HG03469 (cell line): Measurements from ENCODE around the gene BRD9.
"Not testable (repeated sequence)": the region's sequence is repeated elsewhere in the genome, so short reads cannot be mapped to it uniquely, and the experiment has no call there.

Experiments
- ATAC-seq: cut with Tn5 transposase; IDR thresholded peaks from one replicate; pipeline ENCODE4 v1.9.1; 2021; ENCODE audit warnings: mild to moderate bottlenecking, moderate library complexity, moderate number of reproducible peaks; ENCODE audit not compliant: unreplicated experiment

Gene BRD9

DNA sequence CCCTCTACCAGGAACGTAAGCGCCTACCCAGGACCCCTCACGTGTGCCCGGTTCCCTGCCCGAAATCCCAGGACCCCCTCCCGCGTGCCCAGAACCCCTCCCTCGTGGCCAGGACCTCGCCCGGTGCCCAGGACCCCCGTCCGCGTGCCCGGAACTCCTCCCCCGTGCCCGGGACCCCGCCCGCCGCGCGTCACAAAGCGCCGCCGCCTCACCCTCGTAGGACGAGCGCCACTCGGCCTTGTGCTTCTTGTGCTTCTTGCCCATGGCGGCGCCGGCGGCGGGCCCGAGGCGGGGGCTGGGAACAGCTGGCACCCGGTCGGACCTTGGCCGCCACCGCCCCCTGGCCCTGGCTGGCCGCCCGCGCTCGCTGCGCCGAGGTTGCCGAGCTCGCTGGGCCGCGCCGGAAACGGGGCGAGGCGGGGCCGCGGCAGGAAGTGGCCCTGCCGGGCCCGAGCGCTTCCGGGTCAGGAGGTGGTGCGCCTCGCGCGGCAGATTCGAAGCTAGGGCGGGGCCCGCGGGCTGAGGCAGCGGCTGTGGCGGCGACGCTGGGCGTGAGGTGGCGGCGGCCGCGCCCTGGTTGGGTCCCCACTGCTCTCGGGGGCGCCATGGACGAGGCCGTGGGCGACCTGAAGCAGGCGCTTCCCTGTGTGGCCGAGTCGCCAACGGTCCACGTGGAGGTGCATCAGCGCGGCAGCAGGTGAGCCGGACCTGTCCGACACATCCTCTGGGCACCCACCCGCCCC is at the start of gene BRD9, which contains the start of gene TRIP13:
TSS of gene BRD9 (minus strand) at position 408 of the 743 bp plus-strand sequence. CDS start at position 264, 144 bp downstream.
TSS of gene TRIP13 (plus strand) at position 491 of the 743 bp plus-strand sequence. CDS start at position 606, 115 bp downstream.
- ATAC-seq, result peak; percentile 92

DNA sequence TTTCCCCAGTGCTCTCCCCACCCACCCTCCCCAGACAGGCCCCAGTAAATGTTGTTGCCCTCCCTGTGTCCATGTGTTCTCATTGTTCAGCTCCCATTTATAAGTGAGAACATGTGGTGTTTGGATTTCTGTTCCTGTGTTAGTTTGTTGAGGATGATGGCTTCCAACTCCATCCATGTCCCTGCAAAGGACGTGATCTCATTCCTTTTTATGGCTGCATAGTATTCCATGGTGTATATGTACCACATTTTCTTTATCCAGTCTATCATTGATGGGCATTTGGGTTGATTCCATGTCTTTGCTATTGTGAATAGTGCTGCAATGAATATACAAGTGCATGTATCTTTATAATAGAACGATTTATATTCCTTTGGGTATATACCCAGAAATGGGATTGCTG is 48.1 kb upstream of the BRD9 start:
- ATAC-seq, result not testable (repeated sequence)

DNA sequence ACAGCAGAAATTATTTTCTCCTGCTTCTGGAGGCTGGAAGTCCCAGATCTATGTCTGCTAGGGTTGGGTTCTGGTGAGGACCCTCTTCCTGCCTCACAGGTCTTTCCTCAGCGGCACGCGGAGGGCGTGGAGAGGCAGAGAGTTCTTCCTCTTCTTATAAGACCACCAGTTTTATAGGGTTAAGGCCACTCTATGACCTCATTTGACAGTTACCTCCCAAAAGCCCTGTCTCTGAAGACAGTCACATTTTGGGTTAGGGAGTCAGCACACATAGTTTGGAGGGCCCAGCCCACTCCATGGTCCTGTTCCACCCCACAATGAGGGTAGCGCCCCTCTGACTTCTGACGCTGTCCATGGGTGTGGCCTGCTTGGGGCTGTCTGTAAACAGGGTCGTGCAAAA is 46.8 kb upstream of the BRD9 start:
- ATAC-seq, result no peak

DNA sequence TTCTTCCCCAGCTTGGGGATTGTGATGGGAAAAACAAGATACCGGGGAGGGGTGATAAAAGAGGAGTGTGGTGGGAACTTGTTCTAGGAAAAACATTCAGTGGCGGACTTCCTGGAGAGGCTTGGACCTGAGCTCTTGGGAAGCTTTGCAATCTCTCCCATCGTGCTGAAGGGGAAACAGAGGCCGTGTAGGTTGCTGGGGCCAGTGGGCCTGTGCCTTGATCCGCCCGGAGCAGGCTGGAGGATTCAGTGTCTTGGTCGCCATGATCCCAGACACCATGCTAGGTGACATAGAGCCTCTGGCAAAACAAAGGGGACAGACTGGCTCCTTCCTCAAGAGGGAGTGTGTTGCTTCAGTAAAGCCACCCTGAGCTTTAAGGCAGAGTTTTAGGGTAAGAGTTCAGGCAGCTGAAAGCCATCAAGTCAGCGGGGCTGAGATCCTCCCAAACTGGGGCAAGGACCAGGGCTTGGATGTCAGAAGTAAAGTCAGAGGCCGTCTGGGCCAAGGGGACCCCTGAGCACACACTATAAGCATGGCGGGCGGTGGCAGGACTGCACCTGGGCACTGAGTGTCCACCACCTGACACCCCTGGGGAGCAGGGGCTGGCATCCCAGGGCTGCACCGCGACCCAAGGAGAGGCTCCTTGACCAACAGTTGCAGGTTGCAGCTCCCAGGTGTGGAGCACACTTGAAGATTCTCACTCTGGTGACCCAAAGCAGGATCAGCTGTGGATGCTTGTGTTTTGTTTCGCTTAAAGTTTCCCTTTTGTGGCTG is 44.7 kb upstream of the BRD9 start:
- ATAC-seq, result no peak

DNA sequence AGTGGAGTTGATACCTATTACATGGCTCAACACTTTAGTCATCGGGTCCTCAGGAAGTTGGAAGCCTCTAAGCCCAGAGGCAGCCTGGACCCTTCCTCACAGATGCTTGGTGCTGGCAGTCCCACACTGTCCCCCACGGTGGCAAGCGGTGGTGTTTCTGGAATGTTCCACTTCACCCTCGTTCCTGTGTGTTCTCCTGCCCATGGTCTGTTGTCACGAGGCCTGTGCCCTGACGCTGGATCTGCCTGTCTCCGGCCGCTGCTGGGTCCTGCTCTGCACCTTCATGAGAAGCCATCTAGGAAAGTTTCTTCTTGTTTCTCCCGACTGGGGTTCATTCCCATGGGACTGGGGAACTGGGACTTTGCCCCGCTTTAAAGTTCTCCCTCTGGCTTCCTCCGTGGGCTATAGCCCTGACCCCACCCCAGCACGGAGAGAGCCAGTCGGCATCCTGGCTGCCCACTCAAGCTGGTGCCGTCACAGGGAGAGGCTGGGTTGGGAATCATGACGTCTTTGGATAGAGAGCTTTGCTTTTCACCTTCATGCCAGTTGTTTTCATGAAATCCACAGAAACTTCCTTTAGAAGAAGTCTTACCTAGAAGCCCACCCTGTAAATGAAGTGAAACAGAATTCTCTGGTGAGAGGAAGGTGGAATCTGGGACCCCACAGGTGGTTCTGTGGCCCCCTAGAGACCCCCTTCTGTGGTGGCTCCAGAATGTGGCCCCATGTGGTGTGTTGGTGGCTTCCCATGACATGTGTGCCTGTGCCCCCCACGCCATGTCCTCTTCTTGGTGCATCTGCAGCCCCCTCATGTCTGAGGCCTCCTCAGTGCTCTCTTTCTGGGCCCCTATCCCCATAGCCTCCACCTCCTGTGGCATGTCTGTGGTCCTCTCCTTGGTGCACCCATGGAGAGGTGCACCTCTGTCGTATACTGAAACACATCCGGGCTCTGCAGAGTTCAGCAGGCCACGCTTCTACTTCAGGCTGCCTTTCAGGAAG is 43.8 kb upstream of the BRD9 start:
- no peak for ATAC-seq

DNA sequence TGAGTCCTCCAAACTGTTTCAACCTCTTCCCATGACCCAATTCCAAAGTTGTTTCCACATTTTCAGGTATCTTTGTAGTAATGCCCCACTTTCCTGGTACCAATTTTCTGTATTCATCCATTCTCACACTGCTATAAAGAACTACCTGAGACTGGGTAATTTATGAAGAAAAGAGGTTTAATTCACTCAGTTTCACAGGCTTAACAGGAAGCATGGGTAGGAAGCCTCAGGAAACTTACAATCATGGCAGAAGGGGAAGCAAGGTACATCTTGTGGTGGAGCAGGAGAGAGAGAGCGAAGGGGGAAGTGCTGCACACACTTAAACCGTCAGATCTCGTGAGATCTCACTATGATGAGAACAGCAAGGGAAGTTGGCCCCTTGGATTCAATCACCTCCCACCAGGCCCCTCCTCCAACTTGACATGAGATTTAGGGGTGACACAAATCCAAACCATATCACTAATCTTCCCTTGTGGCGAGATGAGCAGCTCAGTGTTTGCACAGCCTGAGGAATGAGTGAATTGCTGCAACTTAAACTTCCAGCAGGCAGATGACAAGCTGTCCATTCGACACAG is 43.0 kb upstream of the BRD9 start:
- ATAC-seq, result no peak

DNA sequence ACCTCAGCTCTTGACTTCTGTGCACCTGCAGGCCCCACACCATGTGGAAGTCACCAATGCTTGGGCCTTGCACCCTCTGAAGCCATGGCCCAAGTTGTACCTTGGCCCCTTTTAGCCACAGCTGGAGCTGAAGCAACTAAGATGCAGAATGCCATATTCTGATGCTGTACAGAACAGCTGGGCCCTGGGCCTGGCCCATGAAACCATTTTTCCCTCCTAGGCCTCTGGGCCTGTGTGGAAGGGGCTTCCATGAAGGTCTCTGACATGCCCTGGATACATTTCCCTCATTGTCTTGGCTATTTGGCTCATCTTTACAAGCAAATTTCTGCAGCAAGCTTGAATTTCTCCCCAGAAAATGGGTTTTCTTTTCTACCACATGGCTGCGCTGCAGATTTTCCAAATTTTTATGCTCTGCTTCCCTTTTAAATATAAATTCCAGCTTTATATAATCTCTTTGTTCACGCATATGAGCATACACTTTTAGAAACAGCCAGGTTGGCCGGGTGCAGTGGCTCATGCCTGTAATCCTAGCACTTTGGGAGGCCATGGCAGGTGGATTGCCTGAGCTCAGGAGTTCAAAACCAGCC is 41.9 kb upstream of the BRD9 start:
- ATAC-seq, result not testable (repeated sequence)

DNA sequence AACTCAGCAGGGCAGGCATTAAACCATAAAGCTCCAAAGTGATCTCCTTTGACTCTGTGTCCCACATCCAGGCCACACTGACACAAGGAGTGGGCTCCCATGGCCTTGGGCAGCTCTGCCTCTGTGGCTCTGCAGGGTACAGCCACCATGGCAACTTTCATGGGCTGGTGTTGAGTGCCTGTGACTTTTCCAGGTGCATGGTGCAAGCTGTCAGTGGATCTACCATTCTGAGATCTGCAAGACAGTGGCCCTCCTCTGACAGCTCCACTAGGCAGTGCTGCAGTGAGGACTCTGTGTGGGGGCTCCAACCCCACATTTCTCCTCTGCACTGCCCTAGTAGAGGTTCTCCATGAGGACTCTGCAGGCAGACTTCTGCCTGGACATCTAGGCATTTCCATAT is 41.4 kb upstream of the BRD9 start:
- not testable (repeated sequence) for ATAC-seq

DNA sequence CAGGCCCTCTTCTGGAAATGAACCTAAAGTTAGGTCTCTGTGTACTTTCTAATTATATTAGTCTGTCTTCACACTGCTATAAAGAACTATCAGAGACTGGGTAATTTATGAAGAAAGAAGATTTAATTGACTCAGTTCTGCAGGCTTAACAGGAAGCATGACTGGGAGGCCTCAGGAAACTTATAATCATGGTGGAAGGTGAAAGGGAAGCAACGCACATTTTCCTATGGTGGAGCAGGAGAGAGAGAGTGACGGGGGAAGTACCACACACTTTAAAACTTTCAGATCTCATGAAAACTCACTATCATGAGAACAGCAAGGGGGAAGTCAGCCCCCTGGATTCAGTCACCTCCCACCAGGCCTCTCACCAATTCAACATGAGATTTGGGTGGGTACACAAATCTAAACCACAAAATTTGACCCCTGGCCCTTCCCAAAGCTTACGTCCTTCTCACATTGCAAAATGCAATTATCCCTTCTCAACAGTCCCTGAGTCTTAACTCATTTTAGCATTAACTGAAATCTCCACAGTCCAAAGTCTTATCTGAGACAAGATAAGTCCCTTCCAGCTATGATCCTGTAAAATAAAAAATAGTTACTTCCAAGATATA is 40.8 kb upstream of the BRD9 start:
- ATAC-seq, result no peak

DNA sequence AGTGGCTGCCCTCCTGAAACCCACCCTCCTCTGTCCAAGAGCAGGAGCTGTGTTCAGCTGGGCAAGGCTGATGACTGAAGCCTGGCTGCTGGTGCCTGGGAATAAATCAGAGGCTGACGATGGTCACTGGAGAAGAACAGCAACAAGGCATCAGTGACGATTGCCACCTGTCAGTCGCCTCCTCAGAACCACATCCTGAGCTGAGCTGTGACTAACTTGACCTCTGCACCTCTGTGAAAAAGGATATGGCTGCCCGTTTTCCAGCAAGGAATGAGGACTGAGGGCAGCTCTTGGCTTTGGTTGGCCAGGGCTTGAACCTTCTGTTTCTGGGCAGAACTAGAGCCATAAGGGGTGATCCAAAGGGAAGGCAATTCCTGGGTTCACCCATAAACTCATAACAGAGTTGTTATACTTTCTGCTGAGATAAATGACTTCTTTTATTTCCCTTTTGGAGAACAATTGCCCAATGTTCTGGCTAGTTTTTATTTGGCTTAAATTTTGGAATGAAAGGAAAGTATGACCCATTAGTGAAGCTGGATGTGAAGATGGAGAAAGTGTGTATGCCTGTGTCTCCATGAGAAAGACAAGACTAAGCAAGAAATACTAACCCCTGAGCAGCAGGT is 40.1 kb upstream of the BRD9 start:
- ATAC-seq, result no peak

DNA sequence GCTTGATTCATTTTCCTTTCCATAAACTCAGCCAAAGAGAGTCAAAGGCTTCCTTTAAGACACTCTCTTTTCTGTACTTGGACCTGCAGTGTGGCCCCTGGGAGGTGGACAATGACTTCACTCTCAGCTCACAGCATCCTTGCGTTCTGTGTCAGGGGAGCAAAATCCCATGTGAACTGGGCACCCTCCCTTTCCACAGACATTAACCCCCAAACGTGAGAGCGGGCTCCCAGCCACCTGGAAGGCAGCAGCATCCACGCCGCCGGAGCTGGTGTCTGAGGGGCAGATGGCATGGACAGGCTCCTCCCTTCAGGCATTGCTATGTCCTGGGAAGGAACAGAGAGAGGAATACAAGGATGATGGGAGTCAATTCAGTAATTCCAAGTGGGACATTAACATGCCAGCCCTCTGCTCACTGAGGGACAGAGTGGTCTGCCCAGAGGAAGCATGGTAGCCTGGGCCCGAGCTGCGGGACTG is 39.6 kb upstream of the BRD9 start:
- no peak for ATAC-seq

DNA sequence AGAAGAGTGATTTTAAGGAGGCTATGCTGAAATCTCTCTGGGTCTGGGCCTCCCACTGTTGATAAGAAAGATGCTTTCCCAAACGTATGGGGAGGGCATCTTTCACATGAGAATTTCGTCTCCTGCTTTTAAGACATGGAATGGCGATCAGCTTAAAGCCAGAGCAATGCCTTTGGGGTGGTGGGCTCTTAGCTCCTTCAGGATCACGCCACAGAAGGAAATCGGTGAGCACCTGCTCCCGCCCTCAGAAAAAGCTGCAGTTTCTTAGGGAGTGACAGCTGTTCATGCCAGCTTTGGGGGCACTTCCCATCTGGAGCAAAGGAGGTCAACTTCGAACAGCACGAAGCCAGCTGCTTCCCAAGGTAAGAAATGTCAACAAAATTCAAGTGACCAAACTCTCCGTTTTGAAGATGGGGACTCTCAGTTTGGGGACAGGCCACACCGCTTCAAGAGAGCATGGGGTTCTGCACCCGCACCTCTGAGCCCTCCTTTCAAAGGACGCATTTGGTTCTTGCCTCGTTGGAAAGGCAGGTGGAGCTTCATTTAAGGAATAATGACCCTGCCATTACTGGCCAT is 39.1 kb upstream of the BRD9 start:
- ATAC-seq, result no peak

DNA sequence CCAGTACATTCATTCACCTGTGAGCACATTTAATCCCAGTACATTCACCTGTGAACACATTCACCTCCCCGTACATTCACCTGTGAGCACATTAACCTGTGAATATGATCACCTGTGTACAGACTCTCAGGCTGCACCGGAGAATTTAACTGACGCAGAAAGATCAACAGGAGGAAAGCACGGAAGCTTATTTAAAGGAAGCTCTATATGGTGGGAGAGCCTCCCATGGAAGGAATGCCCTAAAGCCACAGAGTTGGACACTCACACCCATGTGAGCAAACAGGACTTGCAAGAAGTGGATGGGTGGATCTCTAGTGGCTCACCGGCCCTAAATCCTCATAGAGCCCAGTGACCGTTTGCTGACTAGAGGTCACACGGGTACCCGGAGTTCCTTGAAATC is 38.3 kb upstream of the BRD9 start:
- no peak for ATAC-seq

DNA sequence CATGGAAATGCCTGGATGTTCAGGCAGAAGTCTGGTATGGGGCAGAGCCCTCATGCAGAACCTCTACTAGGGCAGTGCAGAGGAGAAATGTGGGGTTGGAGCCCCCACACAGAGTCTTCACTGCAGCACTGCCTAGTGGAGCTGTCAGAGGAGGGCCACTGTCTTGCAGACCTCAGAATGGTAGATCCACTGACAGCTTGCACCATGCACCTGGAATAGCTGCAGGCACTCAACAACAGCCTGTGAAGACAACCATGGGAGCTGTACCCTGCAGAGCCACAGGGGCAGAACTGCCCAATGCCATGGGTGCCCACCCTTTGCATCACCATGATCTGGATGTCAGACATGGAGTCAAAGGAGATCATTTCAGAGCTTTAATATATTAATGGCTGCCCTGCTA is 37.0 kb upstream of the BRD9 start:
- ATAC-seq, result no peak

DNA sequence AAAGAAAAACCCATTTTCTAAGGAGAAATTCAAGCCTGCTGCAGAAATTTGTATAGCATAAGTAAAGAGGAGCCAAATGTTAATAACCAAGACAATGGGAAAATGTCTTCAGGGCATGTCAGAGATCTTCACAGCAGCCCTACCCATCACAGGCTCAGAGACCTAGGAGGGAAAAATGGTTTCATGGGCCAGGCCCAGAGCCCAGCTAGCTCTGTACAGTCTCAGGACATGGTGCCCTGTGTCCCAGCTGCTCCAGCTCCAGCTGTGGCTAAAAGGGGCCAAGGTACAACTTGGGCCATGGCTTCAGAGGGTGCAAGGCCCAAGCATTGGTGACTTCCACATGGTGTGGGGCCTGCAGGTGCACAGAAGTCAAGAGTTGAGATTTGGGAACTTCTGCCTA is 36.6 kb upstream of the BRD9 start:
- ATAC-seq, result not testable (repeated sequence)

DNA sequence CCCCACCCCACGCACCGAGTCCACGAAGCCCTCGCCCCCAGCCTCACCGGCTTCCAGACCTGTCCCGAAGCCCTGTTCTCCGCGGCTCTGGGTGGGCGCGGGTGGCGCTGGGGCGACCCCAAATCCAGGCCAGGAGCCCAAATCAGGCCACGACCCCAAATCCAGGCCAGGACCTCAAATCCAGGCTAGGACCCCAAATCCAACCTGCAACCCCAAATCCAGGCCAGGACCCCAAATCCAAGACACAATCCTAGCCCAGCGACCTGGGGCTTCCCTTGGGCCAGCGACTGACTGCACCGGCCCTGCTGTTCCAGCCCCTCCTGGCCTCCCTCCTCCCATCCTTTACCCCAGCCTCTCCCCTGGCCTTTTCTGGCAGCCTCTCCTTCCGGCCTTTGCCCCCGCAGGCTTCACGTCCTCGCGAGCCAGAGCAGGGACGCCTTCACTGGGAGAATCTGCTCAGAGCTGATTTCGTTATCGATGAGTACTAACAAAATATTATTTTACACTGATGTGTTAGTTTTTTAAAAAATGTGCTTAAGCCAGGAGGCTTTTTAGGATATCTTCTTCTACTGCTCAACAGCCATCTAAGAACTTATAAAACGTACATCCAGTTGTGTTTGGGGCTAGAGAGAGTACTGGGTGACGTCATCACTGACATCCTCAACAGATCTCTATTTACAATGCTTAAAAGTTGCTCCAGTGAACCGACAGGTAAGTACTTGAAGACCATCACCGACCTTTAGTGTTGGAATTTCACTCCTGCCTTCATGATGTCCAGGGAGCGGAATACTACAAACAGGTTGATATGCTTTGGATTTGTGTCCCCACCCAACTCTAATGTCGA is 34.8 kb upstream of the BRD9 start:
- no peak for ATAC-seq

DNA sequence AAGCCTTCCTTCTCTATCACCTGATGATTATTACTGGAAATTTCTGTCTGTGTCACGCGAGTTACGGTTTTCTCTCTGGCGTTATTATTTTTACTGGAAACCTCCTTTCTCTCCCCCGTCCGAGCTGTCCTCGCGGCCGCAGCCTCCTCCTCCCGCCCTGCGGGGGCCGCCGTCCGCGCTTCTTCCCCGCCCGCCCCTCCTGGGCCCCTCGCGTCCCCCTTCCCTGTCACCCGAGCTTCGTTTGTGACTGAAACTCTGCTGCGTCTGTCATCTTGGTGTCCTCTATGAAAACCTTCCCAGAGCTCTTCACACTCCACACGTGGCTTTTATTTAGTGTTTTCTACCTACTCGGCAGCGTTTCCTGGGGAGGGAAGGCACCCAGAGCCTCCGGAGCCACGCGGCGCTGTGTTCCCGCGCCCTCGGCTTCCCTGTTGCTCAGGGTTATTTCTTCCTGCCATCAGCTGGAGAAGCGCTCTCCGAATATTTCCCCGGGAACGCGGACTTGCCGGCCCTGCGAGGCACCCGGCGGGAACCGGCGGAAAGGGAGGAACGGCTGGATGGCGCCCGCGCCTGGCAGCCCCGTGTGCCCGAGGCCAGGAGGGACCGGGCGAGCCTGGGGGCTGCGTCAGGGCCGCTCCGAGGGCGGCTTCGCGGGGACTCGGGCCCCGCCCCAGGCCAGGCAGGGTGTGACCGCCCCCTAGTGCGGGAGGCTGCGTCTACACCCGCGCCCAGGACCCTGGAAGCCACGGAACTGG is 34.0 kb upstream of the BRD9 start:
- ATAC-seq, result no peak
